Stomach smooth muscle (tissue), 2 donors: ENCODE data around the gene S100A10.

Source experiments
- H3K27ac ChIP-seq: one replicate; pipeline ENCODE4 v1.7.0; 2013; ENCODE audit warnings: mild to moderate bottlenecking, low read length, inconsistent platforms
- H3K27me3 ChIP-seq, 2 donors: one replicate each; pipeline ENCODE4 v1.7.0; 2013; ENCODE audit warnings: low read length in 2 of 2; ENCODE audit not compliant: insufficient read depth in 2 of 2, control insufficient read depth in 1 of 2
- H3K36me3 ChIP-seq, 2 donors: one replicate each; pipeline ENCODE4 v1.7.0; 2013; ENCODE audit warnings: low read length in 2 of 2; ENCODE audit not compliant: control insufficient read depth in 2 of 2, insufficient read depth in 2 of 2
- H3K4me1 ChIP-seq: one replicate; pipeline ENCODE4 v1.7.0; 2013; ENCODE audit warnings: low read length; ENCODE audit not compliant: control insufficient read depth, insufficient read depth
- H3K4me3 ChIP-seq, 2 donors: one replicate each; pipeline ENCODE4 v1.7.0; 2013; ENCODE audit warnings: low read length in 2 of 2
- H3K9ac ChIP-seq, 2 donors: one replicate each; pipeline ENCODE4 v1.7.0; 2013; ENCODE audit warnings: low read length in 2 of 2, mild to moderate bottlenecking in 1 of 2
- H3K9me3 ChIP-seq, 2 donors: one replicate each; pipeline ENCODE4 v1.7.0; 2013; ENCODE audit warnings: low read length in 2 of 2; ENCODE audit not compliant: control insufficient read depth in 2 of 2
- donor health status: healthy.
- donor health status: Pancreatic carcinoma.

S100A10 gene

DNA sequence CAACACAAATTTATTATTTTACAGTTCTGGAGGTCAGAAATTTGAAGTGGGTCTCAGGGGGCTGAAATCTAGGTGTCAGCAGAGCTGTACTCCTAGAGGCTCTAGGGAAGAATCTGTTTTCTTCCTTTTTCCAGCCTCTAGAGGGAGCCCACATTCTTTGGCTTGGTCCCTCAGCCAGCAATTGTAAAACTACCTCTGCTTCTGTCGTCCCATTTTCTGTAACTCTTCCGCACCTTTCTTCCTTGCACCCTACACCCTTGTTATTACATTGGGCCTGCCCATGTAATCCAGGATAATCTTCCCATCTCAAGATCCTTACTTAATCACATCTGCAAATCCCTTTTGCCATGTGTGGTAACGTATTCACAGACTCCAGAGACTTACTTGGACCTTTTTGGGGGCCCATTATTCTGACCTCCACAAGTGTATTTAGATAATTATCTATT, 59.6 kb downstream of the S100A10 start:
- H3K27ac ChIP-seq = no peak overlapping the region
- H3K36me3 ChIP-seq = no peaks in the 10 kb centered on the region
- H3K9me3 ChIP-seq = no peaks in the 10 kb centered on the region
- H3K27me3 ChIP-seq = no peaks in the 10 kb centered on the region
- H3K9ac ChIP-seq = no peak overlapping the region
- no peak overlapping the region for H3K4me3 ChIP-seq
- H3K4me1 ChIP-seq = no peaks in the 10 kb centered on the region
